LoVo (cell line): Measurements from ENCODE around the gene ACTG1.
A peak's percentile ranks its signal among the peaks of the same experiment; 100 is the strongest.

ENCODE experiments used
- DNase-seq: peaks from one replicate; pipeline ENCODE4 v3.0.0-alpha.2; 2016; ENCODE audit warnings: low spot score

ACTG1 gene

DNA sequence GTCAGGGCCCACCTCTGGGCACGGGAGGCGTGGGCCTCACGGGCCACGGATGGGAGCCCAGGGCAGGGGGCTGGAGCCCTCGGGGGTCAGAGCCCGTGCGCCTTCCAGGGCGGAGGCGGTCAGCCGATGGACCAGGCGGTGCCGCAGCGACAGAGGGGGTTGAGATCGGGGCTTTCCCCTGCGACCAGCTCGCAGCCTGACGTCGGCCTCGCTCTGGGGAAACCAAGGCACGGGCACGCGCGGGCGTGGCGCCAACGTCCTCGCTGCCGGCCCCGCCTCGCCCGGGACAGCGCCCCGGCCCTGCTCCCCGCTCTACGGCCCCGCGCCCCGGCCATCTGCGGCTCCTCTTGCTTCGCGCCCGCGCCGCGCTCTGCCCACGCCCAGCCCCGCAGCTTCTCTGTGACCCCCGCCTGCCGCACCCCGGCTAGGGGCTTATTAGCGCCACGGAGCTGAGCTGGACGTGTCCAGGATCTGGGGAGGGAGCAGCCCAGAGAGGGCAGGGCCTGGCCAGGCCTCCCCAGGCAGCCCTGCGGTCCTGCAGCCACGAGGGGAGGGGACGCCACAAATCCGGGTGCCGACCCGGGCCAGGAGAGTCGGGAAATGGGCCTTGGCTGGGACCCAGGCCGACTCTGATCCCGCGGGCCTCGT lies 13.5 kb downstream of the ACTG1 start:
- DNase-seq = no peak

DNA sequence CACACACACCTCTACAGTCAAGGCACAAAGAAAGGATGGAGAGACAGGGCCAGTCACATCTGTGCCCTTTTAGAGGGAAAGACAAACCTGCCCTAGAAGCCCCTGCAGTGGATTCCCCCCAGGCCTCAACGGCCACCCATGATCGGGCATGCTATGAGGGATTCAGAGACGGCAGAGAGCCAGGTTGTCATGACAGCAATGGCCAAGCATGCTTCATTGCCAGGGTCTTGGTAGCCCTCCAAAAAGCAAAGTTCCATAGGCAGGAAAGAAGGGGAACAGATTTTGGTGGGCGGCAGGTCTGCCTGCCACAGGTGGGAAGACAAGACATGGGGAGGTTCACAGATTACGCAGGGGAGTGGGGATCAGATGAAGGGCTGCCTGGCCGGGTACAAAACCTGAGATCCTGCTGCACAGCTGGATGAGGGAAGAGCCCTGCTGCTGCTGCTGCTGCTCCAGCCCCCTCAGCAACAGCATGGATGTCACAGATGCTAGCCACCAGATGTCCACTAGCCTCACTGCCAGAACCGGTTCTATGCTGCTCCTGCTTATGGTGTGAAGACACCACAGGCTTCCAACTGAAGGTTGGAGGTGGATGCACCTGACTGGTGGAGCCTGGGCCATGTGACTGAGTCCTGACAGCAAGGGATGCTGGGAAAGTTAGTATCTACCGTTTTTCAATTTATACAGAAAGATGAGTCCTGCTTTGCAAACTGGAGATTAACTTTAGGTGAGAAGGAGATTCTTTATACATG lies 17.8 kb downstream of the ACTG1 start:
- DNase-seq = no peak

DNA sequence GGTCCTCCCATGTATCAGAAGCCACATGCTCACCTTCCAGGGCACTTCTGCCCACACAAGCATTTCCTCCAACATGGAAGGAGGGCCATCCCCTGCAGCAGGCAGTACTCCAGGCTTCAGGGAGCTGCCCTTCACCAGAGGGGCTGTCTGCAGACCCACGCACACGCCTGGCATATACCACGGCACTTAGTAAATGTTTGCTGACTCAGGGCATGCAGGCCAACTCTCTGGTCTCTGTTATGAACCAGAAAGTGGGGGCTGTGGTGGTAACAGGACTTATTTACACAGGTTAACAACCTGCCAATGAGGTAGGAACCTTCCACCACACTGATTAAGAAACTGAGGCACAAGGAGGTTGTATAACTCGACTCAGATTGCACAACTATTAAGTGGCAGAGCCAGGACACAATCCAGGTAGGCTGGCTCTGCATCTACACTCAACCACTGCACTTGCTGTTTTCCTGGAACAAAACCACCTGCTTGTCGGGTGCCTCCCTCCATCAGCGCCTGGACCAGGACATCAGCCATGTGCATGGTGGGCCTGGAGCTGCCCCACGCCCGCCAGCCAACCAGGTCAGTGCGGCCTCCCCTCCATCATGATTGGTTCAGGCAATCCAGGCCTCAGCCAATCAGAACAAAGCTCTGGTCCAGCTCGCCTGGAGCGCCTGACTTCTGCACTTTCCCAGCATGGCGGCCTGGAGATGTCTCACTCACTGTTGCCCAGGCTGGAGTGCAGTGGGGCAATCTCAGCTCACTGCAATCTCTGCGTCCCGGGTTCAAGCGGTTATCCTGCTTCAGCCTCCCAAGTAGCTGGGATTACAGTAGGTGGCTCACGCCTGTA lies 19.2 kb downstream of the ACTG1 start:
- DNase-seq = no peak

DNA sequence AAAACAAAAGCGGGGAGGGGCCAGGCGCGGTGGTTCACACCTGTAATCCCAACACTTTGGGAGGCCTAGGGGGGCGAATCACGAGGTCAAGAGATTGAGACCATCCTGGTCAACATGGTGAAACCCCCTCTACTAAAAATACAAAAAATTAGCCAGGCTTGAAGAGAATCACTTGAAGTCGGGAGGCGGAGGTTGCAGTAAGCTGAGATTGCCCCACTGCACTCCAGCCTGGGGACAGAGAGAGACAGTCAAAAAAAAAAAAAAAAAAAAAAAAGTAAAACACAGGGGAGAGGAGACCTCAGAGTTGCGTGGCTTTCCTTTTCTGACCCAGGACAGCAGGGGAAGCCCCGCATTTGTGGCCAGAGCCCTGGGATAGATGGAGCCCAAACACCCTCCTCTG lies 19.9 kb downstream of the ACTG1 start:
- DNase-seq = no peak

DNA sequence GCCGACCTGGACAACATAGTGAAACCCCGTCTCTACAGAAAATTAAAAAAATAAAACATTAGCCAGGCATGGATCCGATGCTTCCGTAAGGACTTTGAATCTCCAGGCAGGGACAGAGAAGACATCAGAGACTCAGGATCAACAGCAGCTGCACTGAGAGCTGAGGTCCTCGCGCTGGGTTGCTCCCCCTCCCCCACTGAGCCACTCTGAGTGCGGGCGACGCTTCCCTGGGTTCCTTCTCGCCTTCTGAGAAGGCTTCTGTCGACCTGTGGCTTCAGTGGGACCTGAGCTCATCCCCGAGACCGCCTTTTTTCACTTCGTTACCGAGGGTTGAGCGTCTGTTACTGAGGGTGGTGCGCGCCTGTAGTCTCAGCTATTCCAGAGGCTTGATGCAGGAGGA lies 20.4 kb downstream of the ACTG1 start:
- no peak for DNase-seq

DNA sequence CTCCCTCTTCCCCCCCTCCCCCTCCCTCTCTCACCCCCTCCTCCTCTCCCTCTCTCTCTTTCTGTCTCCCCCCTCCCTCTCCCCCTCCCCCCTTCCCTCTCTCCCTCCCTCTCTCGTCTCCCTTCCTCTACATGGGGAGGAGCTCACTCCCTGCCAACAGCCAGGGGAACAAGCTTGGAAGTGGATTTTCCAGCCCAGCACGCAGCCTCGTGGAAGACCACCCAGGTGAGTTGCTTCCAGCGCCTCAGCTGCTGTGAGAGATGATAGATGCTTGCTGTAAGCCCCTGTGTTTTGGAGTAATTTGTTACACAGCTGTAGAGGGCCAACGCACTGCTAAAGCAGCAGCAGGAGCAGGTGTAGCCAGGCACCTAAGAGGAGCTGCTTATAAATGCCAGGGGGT lies 20.8 kb downstream of the ACTG1 start:
- no peak for DNase-seq

DNA sequence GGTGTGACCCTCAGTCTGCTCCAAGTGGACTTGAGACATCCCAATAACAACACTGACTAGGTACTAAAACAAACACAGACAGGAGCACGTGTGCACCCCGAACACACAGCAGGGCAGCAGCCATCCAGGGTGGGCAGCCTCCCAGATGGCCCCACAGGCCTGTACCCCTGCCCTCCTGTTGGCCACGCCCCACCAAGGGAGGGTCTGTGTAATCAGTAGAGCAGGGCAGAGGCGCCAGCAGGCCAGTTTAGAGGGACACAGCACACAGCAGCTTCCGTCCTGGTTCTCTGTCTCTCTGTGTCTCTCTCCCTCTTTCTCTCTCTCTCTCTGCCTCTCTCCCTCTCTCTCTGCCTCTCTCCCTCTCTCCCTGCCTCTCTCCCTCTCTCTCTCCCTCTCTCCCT lies 21.4 kb downstream of the ACTG1 start:
- DNase-seq = peak; percentile 32

DNA sequence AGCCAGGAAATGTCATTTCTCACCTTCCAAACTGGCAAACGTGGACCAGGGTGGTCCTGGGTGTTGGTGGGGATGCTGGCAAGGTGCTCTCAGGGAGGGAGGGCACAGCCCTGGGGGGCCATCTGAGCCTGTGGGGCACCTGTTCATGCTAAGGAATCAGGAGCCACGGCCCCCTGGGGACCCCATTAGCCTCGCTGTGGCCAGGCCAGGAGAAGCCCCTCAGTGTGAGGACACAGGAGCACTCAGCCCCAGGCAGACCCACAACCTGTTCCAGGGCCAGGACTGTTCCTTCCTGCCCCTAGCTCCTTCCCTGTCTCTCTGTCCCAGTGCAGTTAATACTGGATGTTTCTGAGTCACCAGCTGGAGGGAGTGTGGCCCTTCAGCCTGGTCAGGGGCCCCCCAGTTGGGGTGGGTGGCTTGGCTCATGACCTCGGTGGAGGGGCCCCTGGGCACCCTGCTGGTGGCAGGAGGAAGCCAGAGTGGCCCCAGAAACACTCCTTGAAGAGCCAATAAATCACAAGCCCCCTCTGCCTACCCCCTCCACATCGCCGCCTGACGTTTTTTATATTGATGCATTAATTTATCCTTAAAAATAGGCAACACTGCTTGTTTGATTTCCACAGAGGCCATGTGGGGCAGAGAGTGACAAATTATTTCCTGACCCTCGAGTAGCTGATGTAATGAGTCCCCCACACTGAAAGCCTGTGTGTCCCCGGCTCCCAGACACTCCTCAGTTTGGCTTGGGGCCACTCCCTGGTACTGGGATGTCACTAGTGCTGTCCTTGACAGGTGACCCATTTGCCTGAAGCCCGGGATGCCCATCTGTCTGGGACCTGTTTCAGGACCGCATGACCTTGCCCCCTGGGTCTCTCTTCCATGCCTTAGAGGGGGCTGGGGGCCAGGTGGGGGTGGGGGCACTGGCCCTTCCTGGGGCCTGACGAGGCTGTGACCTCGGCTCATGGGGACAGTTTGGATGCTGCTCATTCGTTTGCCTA lies 22.3 kb downstream of the ACTG1 start:
- DNase-seq = no peak

DNA sequence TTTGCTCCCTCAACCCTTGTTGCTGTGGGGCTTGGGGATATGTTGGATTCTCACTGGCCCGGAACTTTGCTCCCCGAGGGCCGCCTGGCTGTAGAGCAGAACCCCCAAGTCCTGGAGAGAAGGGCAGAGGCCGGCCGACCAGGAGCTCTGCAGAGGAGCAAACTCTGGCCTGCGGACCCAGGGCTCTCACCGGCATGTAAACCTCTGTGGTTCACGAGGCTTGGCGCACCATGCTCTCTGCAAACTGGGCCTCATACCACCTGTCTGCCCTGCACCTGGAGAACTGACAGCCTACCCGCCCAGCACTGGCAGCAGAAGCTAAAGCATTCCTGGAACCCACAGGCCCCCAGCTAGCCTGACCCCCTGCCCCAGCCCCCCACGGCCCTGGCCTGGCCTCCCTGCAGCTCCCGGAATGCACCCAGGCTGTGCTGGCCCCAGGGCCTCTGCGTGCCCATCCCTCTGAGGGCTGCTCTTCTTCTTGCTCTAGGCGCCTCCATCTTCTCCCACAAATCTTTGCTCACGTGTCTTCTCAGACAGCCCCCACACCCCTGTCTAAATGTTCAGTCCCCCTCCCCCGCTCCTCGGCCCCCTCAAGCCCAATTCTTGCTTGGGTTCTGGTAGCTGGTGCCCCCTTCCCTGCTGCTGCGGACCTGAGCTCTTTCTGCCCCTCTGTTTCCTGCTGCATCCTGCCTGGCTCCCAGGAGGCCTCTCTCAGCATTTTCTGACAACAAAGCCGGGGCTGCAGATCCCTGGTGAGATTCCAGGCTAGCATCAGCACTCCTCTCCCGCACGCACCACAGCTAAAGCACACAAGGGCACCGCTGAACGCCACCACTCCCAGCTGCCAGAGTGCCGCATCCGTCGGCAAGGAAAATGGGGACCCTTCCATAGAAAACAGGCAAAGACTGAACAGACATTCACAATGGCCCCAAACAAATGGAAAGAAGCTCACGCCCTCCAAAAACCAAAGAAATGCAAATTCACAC lies 23.3 kb downstream of the ACTG1 start:
- no peak for DNase-seq

DNA sequence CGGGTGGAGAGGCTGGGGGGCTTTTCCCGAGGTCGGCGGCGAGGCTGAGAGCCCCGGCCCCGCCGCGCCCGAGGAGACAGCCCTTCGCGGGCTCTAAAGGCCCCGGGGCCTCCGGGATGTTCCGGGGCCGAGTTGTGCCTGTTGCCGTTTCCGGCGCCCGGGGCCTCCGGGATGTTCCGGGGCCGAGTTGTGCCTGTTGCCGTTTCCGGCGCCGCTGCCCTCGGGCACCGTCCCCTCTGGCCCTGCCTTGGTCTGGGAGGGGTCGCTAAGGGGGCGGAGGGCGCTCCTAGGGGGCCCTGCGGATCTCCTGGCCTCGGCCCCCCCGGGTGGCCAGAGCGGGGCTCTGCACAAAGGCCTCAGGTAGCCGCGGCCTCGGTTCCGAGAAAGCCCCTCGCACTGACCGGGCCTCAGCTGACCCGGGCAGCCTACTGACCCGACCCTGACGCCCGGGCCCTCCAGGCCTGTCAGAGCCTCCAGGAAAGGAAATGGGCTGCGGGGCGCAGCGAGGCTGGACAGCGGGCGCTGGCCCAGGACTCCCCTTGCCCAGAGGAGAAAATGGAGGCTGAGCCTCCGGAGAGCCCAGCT lies 24.2 kb downstream of the ACTG1 start:
- no peak for DNase-seq

DNA sequence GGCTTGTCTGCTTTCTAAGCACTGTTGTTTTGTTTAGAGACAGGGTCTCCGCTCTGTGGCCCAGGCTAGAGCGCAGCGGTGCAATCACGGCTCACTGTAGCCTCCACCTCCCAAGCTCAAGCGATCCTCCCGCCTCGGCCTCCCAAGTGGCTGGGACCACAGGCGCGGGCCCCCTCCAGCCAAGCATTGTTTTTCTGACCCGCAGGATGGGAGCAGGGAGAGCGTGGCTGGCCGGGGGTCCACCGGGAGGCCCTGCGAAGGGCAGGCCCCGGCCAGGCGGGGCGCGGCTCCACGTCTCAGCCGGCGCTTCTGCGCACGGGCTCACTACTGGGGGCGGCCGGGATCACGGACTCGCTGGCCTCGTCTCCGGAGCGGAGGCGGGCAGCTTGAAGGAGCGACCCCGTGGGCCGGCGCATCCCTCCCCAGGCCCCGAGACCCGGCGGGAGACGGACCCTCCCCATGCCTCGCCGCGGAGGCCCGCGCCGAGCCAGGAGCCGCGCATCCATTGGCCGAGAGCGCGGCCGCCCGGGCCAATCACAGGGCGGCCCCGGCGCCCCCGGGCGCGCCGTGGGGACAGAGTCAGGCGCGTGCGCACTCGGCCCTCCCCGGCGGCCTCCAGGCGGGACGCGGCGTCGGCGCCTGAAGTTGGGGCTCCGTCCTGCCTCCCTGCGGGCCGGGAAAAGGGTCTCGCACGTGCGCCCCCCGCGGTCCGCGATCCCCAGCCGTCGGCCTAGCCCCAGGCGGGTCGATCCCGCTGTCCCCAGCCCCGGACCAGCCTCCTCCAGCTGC lies 24.9 kb downstream of the ACTG1 start:
- peak; percentile 86 for DNase-seq

DNA sequence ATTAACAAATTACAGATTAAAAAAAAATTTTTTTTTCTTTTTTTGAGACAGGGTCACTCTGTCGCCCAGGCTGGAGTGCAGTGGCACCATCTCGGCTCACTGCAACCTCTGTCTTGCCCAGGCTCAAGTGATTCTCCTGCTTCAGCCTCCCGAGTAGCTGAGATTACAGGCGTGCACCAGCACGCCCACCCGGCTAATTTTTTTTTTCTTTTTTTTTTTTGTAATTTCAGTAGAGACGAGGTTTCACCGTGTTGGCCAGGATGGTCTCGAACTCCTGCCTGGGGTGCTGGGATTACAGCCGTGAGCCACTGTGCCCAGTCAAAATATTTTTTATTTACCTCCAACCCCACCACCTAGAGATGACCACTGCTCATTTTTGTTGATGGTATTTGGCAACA lies 25.5 kb downstream of the ACTG1 start:
- DNase-seq = no peak

DNA sequence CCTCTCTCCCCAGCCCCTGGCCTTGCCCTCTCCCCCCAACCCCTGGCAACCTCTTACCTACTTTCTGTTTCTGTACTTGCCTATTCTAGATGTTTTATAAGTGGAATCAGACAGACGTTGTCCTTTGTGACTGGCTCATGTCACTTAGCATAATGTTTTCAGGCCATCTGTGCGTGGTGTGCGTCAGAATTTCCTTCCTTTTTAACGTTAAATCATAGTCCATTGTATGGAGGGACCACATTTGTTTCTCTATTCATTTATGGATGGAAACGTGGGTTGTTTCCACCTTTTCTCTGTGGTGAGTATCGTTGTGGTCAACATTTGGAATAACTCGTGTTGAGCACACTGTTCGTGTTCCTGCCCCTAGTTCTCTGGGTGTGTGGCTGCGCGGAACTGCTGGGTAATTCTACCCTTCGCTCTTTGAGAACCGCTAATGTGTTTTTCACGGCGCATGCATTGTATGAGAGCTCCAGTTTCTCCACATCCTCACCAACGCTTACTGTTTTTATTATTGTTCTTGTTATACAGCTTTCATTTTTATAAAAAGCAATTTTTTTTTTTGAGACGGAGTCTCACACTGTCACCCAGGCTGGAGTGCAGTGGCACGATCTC lies 26.3 kb downstream of the ACTG1 start:
- no peak for DNase-seq

DNA sequence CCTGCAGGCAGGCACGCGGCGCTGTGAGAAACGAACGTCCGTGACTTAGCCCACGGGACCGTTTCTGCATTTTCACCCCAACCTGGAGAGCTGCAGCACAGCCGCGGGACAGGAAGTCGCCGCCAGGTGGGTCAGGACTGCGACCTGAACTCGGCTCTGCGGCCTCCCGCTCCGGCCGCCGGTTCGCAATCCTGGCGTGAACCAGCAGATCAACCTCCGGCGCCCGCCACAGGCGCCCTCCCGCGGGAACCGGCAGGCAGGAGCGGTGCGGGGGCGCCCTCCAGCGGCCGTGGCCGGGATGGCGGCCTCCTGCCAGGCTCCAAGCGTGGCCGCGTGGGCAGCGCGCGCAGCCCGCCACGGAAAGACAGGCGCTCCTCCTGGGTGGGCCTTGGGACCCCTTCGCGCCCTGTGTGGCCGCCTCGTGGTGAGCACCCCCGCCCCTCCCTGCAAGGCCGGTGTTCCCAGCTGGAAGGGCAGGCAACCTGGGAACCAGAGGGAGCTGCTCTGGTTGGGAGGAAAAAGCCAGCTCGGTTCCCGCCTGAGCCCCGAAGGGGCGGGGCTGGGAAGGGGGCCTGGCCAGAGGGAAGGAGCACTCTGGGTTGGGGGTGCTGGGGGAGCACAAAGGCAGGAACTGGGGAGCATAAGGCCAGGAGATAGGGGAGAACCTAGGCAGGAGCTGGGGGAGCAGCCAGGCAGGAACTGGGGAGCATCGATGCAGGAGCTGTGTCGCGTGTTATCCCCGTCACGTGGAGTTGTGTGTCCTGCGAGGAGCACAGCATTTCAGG lies 28.2 kb downstream of the ACTG1 start:
- peak; percentile 84 for DNase-seq

DNA sequence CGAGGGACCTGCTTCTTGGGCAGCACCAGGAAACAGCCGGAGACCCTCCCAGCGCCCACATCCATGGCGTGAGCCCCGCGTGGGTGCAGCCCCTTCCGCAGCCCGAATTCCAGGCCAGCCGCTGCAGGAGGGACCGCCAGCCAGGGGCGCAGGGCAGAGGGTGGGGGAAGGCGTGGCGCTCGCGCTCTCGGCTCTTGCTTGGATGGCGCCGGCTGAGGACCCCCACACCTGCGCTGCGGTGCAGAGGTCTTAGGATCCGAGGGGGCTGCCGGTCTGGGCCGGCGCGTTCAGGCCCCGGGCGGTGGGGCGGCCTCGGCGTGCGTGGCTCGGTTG lies 28.8 kb downstream of the ACTG1 start:
- no peak for DNase-seq

DNA sequence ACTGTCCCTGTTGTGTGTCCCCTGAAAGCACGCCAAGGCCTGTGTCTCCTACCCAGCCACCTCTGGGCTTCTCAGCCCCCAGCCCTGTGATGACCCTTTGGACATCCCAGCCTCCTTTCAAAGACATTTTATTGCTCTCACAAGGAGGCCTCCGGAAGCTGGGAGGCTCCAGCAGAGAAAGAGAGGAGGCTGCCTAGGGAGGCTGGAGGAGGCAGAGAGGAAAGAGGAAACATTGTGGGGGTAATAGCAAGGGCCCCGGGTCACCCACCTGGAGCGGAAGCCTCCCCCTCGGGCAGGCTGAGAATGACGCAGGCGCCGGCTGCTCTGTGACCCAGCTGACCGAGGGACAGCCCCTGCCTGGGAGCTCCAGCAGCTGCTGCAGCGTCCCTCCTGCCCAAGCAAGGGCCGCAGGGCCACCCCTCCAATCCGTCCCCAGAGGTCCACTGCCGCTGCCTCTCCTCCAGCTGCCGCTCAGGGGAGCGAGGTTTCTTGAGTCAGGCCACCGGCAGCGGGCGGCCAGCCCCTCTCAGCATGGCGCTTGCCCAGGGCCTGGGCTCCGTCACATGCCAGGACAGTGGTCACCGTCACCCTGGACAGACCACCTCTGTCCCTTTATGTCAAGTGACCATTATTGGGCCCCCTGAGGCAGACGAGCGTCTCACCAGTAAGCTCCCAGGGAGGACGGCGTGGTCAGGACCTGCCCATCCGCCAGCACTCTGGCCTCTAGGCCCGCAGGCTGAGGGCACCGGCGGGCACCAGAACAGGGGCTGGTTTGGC lies 29.3 kb downstream of the ACTG1 start:
- no peak for DNase-seq

DNA sequence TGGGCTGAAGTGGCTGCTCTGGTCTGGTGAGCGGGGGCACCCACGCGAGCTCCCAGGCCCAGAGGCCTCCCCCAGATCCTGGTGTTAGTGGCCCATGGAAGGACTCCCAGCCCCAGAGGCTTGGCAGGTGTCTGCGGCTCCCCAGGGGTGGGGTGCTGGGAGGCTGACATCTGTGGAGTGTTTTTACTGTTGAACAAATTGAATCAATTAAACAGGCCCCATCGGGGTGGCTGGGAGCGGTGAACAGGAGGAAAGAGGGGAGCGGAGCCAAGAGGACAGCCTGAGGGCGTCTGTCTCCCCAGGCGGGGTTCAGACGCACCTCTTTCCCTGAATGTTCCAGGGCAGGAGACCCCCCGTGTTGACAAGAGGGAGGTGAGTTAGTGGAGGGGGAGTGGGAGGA lies 29.9 kb downstream of the ACTG1 start:
- DNase-seq = no peak
